PC-9 (cell line): Measurements from ENCODE around the gene FAM9A. TPM values are rescaled to one million over a fixed set of nuclear protein-coding genes. Genes with fewer than 3 reads are reported as not detected.

Source experiments
- BruUV-seq: library from RNA; stranded (reverse); fragments of 400-500 nt; replicated peaks from 2 replicates; lab custom pipeline; 2021; lab: Mats Ljungman, UMichigan
- CTCF ChIA-PET: fragments of 300-600 bp; sonication (Branson Sonifier 250); formaldehyde crosslinking; loops from one replicate; lab custom pipeline; 2022; ENCODE audit warnings: antibody characterized with exemption; lab: Charles Lee
- POLR2A ChIA-PET: fragments of 300-600 bp; sonication (Branson Sonifier 250); formaldehyde crosslinking; loops from one replicate; lab custom pipeline; 2022; ENCODE audit warnings: antibody characterized with exemption; ENCODE audit not compliant: unreplicated experiment; lab: Charles Lee
- DNase-seq, 2 experiments: peaks; one replicate each; pipeline versions ENCODE4 v3.0.0 to v3.0.0-alpha.2; 2015 to 2022; ENCODE audit warnings: mixed read lengths in 1 of 2
- H2AFZ ChIP-seq: fragments of 200-600 bp; sonication (generic); 2 replicates; pipeline ENCODE4 v1.8.1; 2017; ENCODE audit warnings: antibody characterized with exemption
- H3F3A ChIP-seq: fragments of 200-600 bp; sonication (generic); 2 replicates; pipeline ENCODE4 v1.8.1; 2017; ENCODE audit warnings: antibody characterized with exemption, mild to moderate bottlenecking, low read depth; ENCODE audit not compliant: insufficient read depth
- H3K27ac ChIP-seq: fragments of 200-600 bp; sonication (generic); 2 replicates; pipeline ENCODE4 v1.6.1; 2016; ENCODE audit warnings: mixed run types
- H3K27me3 ChIP-seq: fragments of 200-600 bp; sonication (generic); 2 replicates; pipeline ENCODE4 v1.6.1; 2016; ENCODE audit warnings: low read depth, mixed run types; ENCODE audit not compliant: insufficient read depth
- H3K36me3 ChIP-seq: fragments of 200-600 bp; sonication (generic); 2 replicates; pipeline ENCODE4 v1.6.1; 2016; ENCODE audit warnings: low read depth, mixed run types
- H3K4me1 ChIP-seq: fragments of 200-600 bp; sonication (generic); replicated peaks from 2 replicates; pipeline ENCODE4 v1.6.1; 2016; ENCODE audit warnings: mixed run types; ENCODE audit not compliant: insufficient read depth
- H3K4me2 ChIP-seq: fragments of 200-600 bp; sonication (generic); 2 replicates; pipeline ENCODE4 v1.6.1; 2017; ENCODE audit warnings: mixed run types
- H3K4me3 ChIP-seq: fragments of 200-600 bp; sonication (generic); 2 replicates; pipeline ENCODE4 v1.6.1; 2016; ENCODE audit warnings: mixed run types
- H3K79me2 ChIP-seq: fragments of 200-600 bp; sonication (generic); 2 replicates; pipeline ENCODE4 v1.6.1; 2017; ENCODE audit warnings: low read depth, mixed run types
- H3K9me2 ChIP-seq: fragments of 200-600 bp; sonication (generic); 2 replicates; pipeline ENCODE4 v1.8.1; 2017; ENCODE audit warnings: mild to moderate bottlenecking; ENCODE audit not compliant: insufficient read depth
- H3K9me3 ChIP-seq: fragments of 200-600 bp; sonication (generic); 2 replicates; pipeline ENCODE4 v1.8.1; 2016; ENCODE audit warnings: low read depth; ENCODE audit not compliant: insufficient read depth
- H4K20me1 ChIP-seq: fragments of 200-600 bp; sonication (generic); 2 replicates; pipeline ENCODE4 v1.8.1; 2017; ENCODE audit not compliant: insufficient read depth
- EZH2 ChIP-seq: fragments of 200-600 bp; sonication (generic); IDR thresholded peaks from 2 replicates; pipeline ENCODE4 v1.8.0; 2017; ENCODE audit warnings: antibody characterized with exemption, low read depth
- intact Hi-C: fragments of 100-400 bp; cut with micrococcal nuclease; formaldehyde crosslinking; loops from one replicate; pipeline ENCODE4 v1.10.0; 2022; ENCODE audit not compliant: unreplicated experiment
- total RNA-seq: library from RNA; stranded (reverse); gene quantifications from 2 replicates; pipeline ENCODE4 v1.2.3, GENCODE V29; 2021
- TF ChIP-seq, protein P1 (sequence below): fragments of 200-600 bp; sonication (generic); conservative IDR thresholded peaks from 2 replicates; pipeline ENCODE4 v1.6.1; 2017; ENCODE audit warnings: mixed run types, antibody characterized with exemption, mild to moderate bottlenecking, moderate library complexity

The FAM9A gene
- total RNA-seq, 1 experiment from 2014 or later = not detected

DNA sequence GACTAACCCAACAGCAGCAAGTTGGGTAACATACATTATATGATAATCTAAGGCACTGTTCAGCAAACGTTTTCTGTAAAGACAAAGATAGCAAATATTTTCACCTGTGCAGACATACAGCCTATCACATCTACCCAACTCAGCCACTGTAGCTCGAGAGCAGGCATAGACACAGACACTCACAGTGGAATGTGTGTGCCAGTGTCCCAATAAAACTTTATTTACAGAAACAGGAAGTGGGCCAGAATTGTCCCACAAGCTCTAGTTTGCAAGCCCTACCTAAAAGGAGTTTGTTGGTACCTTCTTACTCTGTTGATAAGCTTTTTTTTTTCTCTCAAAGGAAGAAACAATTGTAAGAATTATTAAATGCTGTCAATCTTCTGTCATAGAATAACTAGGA is 11.9 kb upstream of the FAM9A start:
- no peaks in the 10 kb centered on the region for H3K27me3 ChIP-seq
- ChIA-PET POLR2A (no interaction called here), CTCF (no interaction called here)
- no peaks in the 10 kb centered on the region for H3K9me2 ChIP-seq
- no peak overlapping the region for H2AFZ ChIP-seq
- BruUV-seq = no TSS peak
- H3K27ac ChIP-seq = no peak overlapping the region
- H4K20me1 ChIP-seq = no peaks in the 10 kb centered on the region
- H3K4me3 ChIP-seq = no peak overlapping the region
- no peaks in the 10 kb centered on the region for H3F3A ChIP-seq
- H3K4me2 ChIP-seq = no peak overlapping the region
- intact Hi-C loops = no loop called here
- no peak for DNase-seq
- H3K79me2 ChIP-seq = no peaks in the 10 kb centered on the region
- no peaks in the 10 kb centered on the region for H3K9me3 ChIP-seq
- TF ChIP-seq, protein P1, sequence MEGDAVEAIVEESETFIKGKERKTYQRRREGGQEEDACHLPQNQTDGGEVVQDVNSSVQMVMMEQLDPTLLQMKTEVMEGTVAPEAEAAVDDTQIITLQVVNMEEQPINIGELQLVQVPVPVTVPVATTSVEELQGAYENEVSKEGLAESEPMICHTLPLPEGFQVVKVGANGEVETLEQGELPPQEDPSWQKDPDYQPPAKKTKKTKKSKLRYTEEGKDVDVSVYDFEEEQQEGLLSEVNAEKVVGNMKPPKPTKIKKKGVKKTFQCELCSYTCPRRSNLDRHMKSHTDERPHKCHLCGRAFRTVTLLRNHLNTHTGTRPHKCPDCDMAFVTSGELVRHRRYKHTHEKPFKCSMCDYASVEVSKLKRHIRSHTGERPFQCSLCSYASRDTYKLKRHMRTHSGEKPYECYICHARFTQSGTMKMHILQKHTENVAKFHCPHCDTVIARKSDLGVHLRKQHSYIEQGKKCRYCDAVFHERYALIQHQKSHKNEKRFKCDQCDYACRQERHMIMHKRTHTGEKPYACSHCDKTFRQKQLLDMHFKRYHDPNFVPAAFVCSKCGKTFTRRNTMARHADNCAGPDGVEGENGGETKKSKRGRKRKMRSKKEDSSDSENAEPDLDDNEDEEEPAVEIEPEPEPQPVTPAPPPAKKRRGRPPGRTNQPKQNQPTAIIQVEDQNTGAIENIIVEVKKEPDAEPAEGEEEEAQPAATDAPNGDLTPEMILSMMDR = no peak
- TF ChIP-seq EZH2 = no peak
- no peaks in the 10 kb centered on the region for H3K36me3 ChIP-seq
- H3K4me1 ChIP-seq = no peaks in the 10 kb centered on the region

GRCh38 chrX:8811611-8812010 is 10.4 kb upstream of the FAM9A start:
- CTCF ChIA-PET = interaction anchor here (0.6 kb wide), 1 partner anchor 42 kb away, joined by 4 read pairs; no protein-coding TSS in a partner anchor
- no TSS peak for BruUV-seq
- H3K4me1 ChIP-seq = no peaks in the 10 kb centered on the region
- H4K20me1 ChIP-seq = no peaks in the 10 kb centered on the region
- no peak overlapping the region for H3K4me3 ChIP-seq
- TF ChIP-seq EZH2 = no peak
- TF ChIP-seq, protein P1 = no peak
- H3K9me2 ChIP-seq = no peaks in the 10 kb centered on the region
- no peaks in the 10 kb centered on the region for H3K27me3 ChIP-seq
- H3K79me2 ChIP-seq = no peaks in the 10 kb centered on the region
- POLR2A ChIA-PET = no interaction called here
- H2AFZ ChIP-seq = no peak overlapping the region
- no peaks in the 10 kb centered on the region for H3F3A ChIP-seq
- no peaks in the 10 kb centered on the region for H3K9me3 ChIP-seq
- no peaks in the 10 kb centered on the region for H3K36me3 ChIP-seq
- H3K4me2 ChIP-seq = no peak overlapping the region
- intact Hi-C loops = no loop called here
- DNase-seq = no peak
- H3K27ac ChIP-seq = no peak overlapping the region

DNA sequence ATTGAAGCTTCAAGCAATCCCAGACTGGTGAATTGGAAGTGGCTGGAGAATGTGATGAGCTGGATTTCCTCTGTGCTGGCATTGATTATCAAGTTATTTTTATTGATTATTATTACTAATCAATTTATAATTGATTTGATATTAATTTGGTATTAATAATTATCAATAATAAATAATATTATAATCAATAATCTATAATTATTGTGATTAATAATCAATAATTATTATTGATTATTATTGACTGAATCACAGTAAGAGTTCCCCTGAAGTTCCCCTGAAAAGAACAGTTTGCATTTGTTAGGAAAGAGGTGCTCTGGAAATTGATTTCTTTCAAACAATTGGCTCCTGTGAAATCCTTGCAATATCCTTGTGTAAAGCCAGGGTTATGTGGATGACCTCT is 7.5 kb upstream of the FAM9A start:
- H3K27ac ChIP-seq = no peak overlapping the region
- DNase-seq = no peak
- H2AFZ ChIP-seq = no peak overlapping the region
- ChIA-PET POLR2A (no interaction called here), CTCF (no interaction called here)
- no peaks in the 10 kb centered on the region for H3F3A ChIP-seq
- TF ChIP-seq, protein P1 = no peak
- no peak for TF ChIP-seq EZH2
- no peaks in the 10 kb centered on the region for H3K79me2 ChIP-seq
- H3K9me3 ChIP-seq = no peaks in the 10 kb centered on the region
- H3K27me3 ChIP-seq = no peaks in the 10 kb centered on the region
- H3K36me3 ChIP-seq = no peaks in the 10 kb centered on the region
- no peak overlapping the region for H3K4me2 ChIP-seq
- no peaks in the 10 kb centered on the region for H4K20me1 ChIP-seq
- no peak overlapping the region for H3K4me3 ChIP-seq
- no TSS peak for BruUV-seq
- H3K9me2 ChIP-seq = no peaks in the 10 kb centered on the region
- H3K4me1 ChIP-seq = peaks cover 3% of the 10 kb centered on the region
- intact Hi-C loops = no loop called here
